ENCODE measurements around the gene NUDT13. TPM values are rescaled to one million over a fixed set of nuclear protein-coding genes. Genes with fewer than 3 reads are reported as not detected.

NUDT13 gene
- total RNA-seq, 1 experiment from 2014 or later: 1.5 TPM

DNA sequence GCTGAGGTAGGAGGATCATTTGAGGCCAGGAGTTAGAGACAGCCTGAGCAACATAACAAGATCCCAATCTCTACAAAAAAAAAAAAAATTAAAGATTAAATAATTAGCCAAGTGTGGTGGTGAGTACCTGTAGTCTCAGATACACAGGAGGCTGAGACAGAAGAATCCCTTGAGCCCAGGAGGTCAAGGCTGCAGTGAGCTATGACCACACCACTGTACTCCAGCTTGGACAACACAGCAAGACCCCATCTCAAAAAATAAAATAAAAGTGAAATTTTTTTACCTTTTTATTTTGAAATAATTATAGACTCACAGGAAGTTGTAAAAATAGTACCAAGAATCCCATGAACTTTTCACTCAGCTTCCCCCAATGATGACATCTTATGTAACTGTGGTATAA lies 62.6 kb downstream of the NUDT13 start:
- no peak overlapping the region for H2AFZ ChIP-seq (ENCODE audit: low read length)
- H3K56ac ChIP-seq (ENCODE audit: insufficient read length, low read depth, low read length): no peak overlapping the region
- no peak overlapping the region for H2BK12ac ChIP-seq (ENCODE audit: insufficient read length, low read depth, low read length)
- H3K4me1 ChIP-seq (ENCODE audit: insufficient read depth, low read length): no peaks in the 10 kb centered on the region
- H3K23ac ChIP-seq (ENCODE audit: insufficient read length, low read depth, low read length): no peak overlapping the region
- H4K5ac ChIP-seq (ENCODE audit: insufficient read length, low read depth, low read length): no peak overlapping the region
- H3K9ac ChIP-seq (ENCODE audit: extremely low read depth, insufficient read length, low read length): no peak overlapping the region
- Mint-ChIP-seq H3K4me3 (no peak overlapping the region), H3K36me3 (ENCODE audit: insufficient read depth in 1 of 3, low read depth in 3 of 3) (peaks cover 0 to 15% (median 7%) of the 10 kb centered on the region in 3 experiments; a peak in 6 of 7 replicates), H3K9me3 (peaks cover 0 to 3% of the 10 kb centered on the region in 2 experiments; a peak in 1 of 5 replicates), H3K27ac (no peak overlapping the region), H3K27me3 (ENCODE audit: low read depth) (no peaks in the 10 kb centered on the region), H3K4me1 (peaks cover 4% of the 10 kb centered on the region in 2 experiments; a peak in 3 of 4 replicates)
- no peak for DNase-seq
- H3K14ac ChIP-seq (ENCODE audit: insufficient read depth, low read length): no peak overlapping the region
- no peak overlapping the region for H2BK120ac ChIP-seq (ENCODE audit: low read depth, low read length, poor library complexity, severe bottlenecking)
- no peaks in the 10 kb centered on the region for H4K20me1 ChIP-seq (ENCODE audit: control insufficient read depth, insufficient read depth, insufficient read length)
- no peak overlapping the region for H4K91ac ChIP-seq (ENCODE audit: insufficient read length, low read depth, low read length)
- H3K23me2 ChIP-seq (ENCODE audit: insufficient read length, low read depth, low read length, poor library complexity, severe bottlenecking): peaks cover 4% of the 10 kb centered on the region
- H3K4ac ChIP-seq (ENCODE audit: low read depth, low read length): no peak overlapping the region
- H3K9me3 ChIP-seq (ENCODE audit: control insufficient read depth, low read depth, low read length): no peaks in the 10 kb centered on the region
- no peak overlapping the region for H2BK5ac ChIP-seq (ENCODE audit: insufficient read length, low read length)
- H3T11ph ChIP-seq (ENCODE audit: low read length): no peak overlapping the region
- H2BK15ac ChIP-seq (ENCODE audit: low read depth, low read length): no peak overlapping the region
- H3K79me2 ChIP-seq (ENCODE audit: insufficient read depth, low read length): no peaks in the 10 kb centered on the region
- no peak overlapping the region for H2AK5ac ChIP-seq (ENCODE audit: insufficient read length, low read length)
- no peak overlapping the region for H2BK20ac ChIP-seq (ENCODE audit: low read depth, low read length, poor library complexity, severe bottlenecking)
- no peak overlapping the region for H3K4me2 ChIP-seq (ENCODE audit: insufficient read depth, insufficient read length, low read length)
- TF ChIP-seq, protein P1, sequence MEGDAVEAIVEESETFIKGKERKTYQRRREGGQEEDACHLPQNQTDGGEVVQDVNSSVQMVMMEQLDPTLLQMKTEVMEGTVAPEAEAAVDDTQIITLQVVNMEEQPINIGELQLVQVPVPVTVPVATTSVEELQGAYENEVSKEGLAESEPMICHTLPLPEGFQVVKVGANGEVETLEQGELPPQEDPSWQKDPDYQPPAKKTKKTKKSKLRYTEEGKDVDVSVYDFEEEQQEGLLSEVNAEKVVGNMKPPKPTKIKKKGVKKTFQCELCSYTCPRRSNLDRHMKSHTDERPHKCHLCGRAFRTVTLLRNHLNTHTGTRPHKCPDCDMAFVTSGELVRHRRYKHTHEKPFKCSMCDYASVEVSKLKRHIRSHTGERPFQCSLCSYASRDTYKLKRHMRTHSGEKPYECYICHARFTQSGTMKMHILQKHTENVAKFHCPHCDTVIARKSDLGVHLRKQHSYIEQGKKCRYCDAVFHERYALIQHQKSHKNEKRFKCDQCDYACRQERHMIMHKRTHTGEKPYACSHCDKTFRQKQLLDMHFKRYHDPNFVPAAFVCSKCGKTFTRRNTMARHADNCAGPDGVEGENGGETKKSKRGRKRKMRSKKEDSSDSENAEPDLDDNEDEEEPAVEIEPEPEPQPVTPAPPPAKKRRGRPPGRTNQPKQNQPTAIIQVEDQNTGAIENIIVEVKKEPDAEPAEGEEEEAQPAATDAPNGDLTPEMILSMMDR (conservative IDR thresholded peaks at IDR 0.05): no peak
- no peak overlapping the region for H4K8ac ChIP-seq (replicated peaks; ENCODE audit: insufficient read length, low read depth, low read length)
- H3K18ac ChIP-seq (ENCODE audit: insufficient read length, low read depth, low read length): no peak overlapping the region
- H3K27ac ChIP-seq (ENCODE audit: insufficient read length, low read depth, low read length): no peak overlapping the region
- H3K79me1 ChIP-seq (ENCODE audit: insufficient read depth, low read depth, low read length, poor library complexity, severe bottlenecking): no peaks in the 10 kb centered on the region
- no peaks in the 10 kb centered on the region for H3K27me3 ChIP-seq (ENCODE audit: insufficient read depth, low read length)

Data from H9 (cell line).